ENCODE results near the gene PCGF1. TPM values are rescaled to one million over a fixed set of nuclear protein-coding genes. Genes with fewer than 3 reads are reported as not detected.

The PCGF1 gene
- total and polyA plus RNA-seq, 2 of the 8 experiments (the other 6 are each of a cell fraction or from before 2014, with no cell fraction given): 10.0 to 23.7 TPM

- Histone ChIP-seq H3K79me1 (ENCODE audit: low read depth, low read length) (no peaks in the 10 kb centered on the region), H3K79me2 (ENCODE audit: control insufficient read depth in 1 of 2, insufficient read depth in 2 of 2, low read length in 2 of 2) (no peaks in the 10 kb centered on the region), H3K56ac (replicated peaks; ENCODE audit: insufficient read length, low read depth, low read length) (no peak overlapping the region), H3K14ac (ENCODE audit: insufficient read length) (no peak overlapping the region), H2BK120ac (replicated peaks; ENCODE audit: low read depth, low read length) (no peak overlapping the region), H3K4ac (replicated peaks; ENCODE audit: insufficient read length, low read depth, low read length) (no peak overlapping the region), H3K18ac (ENCODE audit: extremely low read depth, low read length) (no peak overlapping the region), H3K27me3 (replicated peaks in 1 of 4; ENCODE audit: control insufficient read depth in 3 of 4, extremely low read depth in 1 of 4, insufficient read depth in 3 of 4, low read length in 3 of 4) (peaks cover 85 to 100% (median 99%) of the 10 kb centered on the region in 4 experiments), H3K4me1 (replicated peaks in 1 of 4; ENCODE audit: control insufficient read depth in 3 of 4, insufficient read depth in 4 of 4, low read length in 3 of 4) (peaks cover 7 to 59% (median 38%) of the 10 kb centered on the region in 4 experiments), H2BK15ac (ENCODE audit: low read length) (no peak overlapping the region), H2BK5ac (ENCODE audit: low read depth, low read length) (no peak overlapping the region), H4K5ac (ENCODE audit: insufficient read length, low read depth, low read length) (no peak overlapping the region), H3K4me3 (ENCODE audit: extremely low read depth in 1 of 4, insufficient read depth in 2 of 4, low read depth in 3 of 4, low read length in 4 of 4) (peak overlapping the region; percentile 20 to 57 (median 46); a peak in 4 of 8 replicates), H4K20me1 (replicated peaks in 1 of 2; ENCODE audit: control insufficient read depth in 1 of 2, insufficient read depth in 2 of 2, low read length in 2 of 2) (peaks cover 0 to 13% of the 10 kb centered on the region in 2 experiments), H3K27ac (ENCODE audit: low read depth, low read length) (no peak overlapping the region), H3K9ac (replicated peaks in 1 of 4; ENCODE audit: extremely low read depth in 1 of 4, low read depth in 3 of 4, low read length in 3 of 4) (no peak overlapping the region), H3K23ac (ENCODE audit: insufficient read length) (no peak overlapping the region), H2AK5ac (ENCODE audit: low read depth, low read length) (no peak overlapping the region), H2AFZ (ENCODE audit: low read length) (no peak overlapping the region), H4K91ac (replicated peaks; ENCODE audit: insufficient read length, low read length) (no peak overlapping the region), H2BK12ac (ENCODE audit: low read depth, low read length) (no peak overlapping the region), H2BK20ac (ENCODE audit: low read length) (no peak overlapping the region), H3K23me2 (ENCODE audit: low read depth, low read length) (peaks cover 35% of the 10 kb centered on the region; the same call in 1 of the 2 replicates), H3K4me2 (ENCODE audit: insufficient read depth in 1 of 2, low read depth in 2 of 2, low read length in 2 of 2) (peak overlapping the region; percentile 78 to 97), H3K36me3 (ENCODE audit: control insufficient read depth in 2 of 4, insufficient read depth in 4 of 4, low read length in 3 of 4) (no peaks in the 10 kb centered on the region; a peak in 1 of 8 replicates), H4K8ac (ENCODE audit: extremely low read depth, insufficient read depth, low read length) (peak overlapping the region; percentile 6), H3K9me3 (ENCODE audit: insufficient read depth in 2 of 2, low read depth in 1 of 2, low read length in 1 of 2) (no peaks in the 10 kb centered on the region)
- ChIA-PET POLR2A (ENCODE audit: partially characterized antibody) (interaction anchor here (0.9 to 9.4 kb wide), 15 partner anchors 10 to 88 kb away, joined by 3 to 73 read pairs (median 4); partner anchors contain the start of genes AUP1, CCDC142, DQX1 and HTRA2), CTCF (ENCODE audit: partially characterized antibody) (interaction anchor here (0.7 to 5.1 kb wide), 13 partner anchors 10 to 91 kb away, joined by 3 to 24 read pairs (median 6); partner anchors contain the start of genes AUP1, CCDC142, HTRA2 and TLX2)
- FAIRE-seq: no peak
- peak in 1 of 2 experiments; percentile 58 for DNase-seq (ENCODE audit: low read depth in 1 of 2, low spot score in 2 of 2)
- 16% methylated on average over 15 of the region's 15 CpGs; no CpG with 5 or more reads in 1 of the 2 experiments for WGBS, 2 experiments (ENCODE audit: extremely low coverage in 1 of 2, insufficient coverage in 1 of 2, insufficient read length in 1 of 2, insufficient replicate concordance in 2 of 2, low coverage in 1 of 2, low lambda C conversion rate in 2 of 2, missing lambda C conversion rate in 1 of 2)
- TF ChIP-seq EGR1 (IDR thresholded peaks at IDR 0.05; ENCODE audit: borderline replicate concordance, low read depth, low read length) (no peak), EZH2 (IDR thresholded peaks at IDR 0.05; ENCODE audit: low read depth, low read length, severe bottlenecking) (peak; percentile 76), SUZ12 (IDR thresholded peaks at IDR 0.05; ENCODE audit: low read length) (peak; percentile 21)
These were observed 7.4 kb downstream of the PCGF1 start for GRCh38 chr2:74499940-74500577.
